GM19324 (cell line): ENCODE data around the gene TFAP2E.

ENCODE experiments used
- ATAC-seq: cut with Tn5 transposase; IDR thresholded peaks from one replicate; pipeline ENCODE4 v1.9.1; 2021; ENCODE audit warnings: mild to moderate bottlenecking, moderate library complexity; ENCODE audit not compliant: unreplicated experiment, low FRiP score

Gene TFAP2E

DNA sequence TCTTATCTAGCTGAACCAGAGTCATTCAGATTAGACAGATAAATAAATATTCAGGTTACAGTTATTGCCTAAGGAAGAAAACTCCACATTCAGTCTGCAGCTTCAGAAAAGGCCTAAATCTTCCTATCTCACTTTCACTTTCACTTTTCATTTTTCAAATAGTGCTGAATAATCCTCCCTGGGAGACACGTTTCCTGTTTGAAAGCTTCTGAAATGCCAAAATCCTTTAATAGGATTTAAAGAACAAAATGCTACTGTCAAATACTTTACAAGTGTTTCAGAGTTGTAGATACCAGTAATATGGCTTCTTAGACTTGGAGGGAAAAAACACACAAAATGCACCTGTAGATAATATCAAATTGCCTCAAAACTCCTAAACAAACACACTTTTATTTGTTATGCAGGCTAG, 64.3 kb downstream of the TFAP2E start:
- ATAC-seq = no peak

DNA sequence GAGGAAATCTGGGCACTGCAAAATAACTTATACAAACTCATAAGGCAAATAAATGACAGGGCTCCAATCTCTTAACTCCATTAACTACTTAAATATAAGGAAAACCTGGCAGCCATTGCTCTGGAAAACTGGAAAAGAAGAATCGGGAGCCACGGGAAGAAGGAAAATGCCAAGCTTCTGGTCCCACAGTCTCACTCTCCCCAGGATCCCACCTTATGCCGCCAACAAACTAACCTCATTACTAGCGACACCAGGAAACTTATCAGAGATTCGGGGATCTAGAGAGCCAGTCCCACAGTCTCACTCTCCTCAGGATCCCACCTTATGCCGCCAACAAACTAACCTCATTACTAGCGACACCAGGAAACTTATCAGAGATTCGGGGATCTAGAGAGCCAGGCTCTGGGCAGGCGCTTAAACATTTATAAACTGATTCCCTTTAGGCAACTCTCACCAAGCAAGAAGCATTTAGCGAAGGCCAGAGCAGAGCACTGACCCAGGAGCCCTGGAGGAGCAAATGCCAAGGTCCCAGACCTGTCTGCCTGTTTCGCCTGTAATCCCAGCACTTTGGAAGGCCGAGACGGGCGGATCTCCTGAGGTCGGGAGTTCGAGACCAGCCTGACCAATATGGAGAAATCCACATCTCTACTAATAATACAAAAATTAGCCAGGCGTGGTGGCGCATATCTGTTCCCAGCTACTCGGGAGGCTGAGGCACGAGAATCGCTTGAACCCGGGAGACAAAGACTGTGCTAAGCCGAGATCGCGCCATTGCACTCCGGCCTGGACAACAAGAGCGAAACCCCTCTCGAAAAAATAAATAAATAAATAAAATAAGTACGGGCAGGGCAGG, 67.5 kb downstream of the TFAP2E start:
- no peak for ATAC-seq

GRCh38 chr1:35641233-35641866, 68.2 kb downstream of the TFAP2E start, which contains the start of gene PSMB2:
Gene PSMB2 (minus strand): TSS chr1:35641526. CDS start chr1:35641432, 94 bp downstream.
- peak; percentile 86 for ATAC-seq

GRCh38 chr1:35642471-35642955, 69.4 kb downstream of the TFAP2E start:
- ATAC-seq = no peak

- ATAC-seq = no peak
Observed at GRCh38 chr1:35644204-35644603, 71.1 kb downstream of the TFAP2E start.
